H1 (cell line): ENCODE data around the gene IMP3. TPM values are rescaled to one million over a fixed set of nuclear protein-coding genes. Genes with fewer than 3 reads are reported as not detected.

ENCODE experiments used
- CTCF ChIA-PET: fragments of 300-600 bp; sonication (Branson Sonifier 250); formaldehyde crosslinking; loops from one replicate; lab custom pipeline; 2021; ENCODE audit not compliant: partially characterized antibody; lab: Charles Lee
- POLR2A ChIA-PET: fragments of 300-600 bp; sonication (Branson Sonifier 250); formaldehyde crosslinking; loops from one replicate; lab custom pipeline; 2021; ENCODE audit warnings: inconsistent platforms; ENCODE audit not compliant: partially characterized antibody; lab: Charles Lee
- DNase-seq, 2 experiments: peaks; one replicate each; pipeline versions ENCODE4 v3.0.0 to v3.0.0-alpha.2; 2010 to 2022; ENCODE audit warnings: low spot score in 2 of 2, low read depth in 1 of 2, mixed read lengths in 1 of 2
- FAIRE-seq: peaks from 2 replicates; lab custom pipeline; 2011; peaks lifted over from hg19 to GRCh38; lab: Jason Lieb, UNC
- H2AFZ ChIP-seq: 2 replicates; pipeline ENCODE4 v1.8.1; 2012; ENCODE audit warnings: low read length, inconsistent platforms
- H2AK5ac ChIP-seq: 2 replicates; pipeline ENCODE4 v1.6.1; 2013; ENCODE audit warnings: low read depth, low read length
- H2BK120ac ChIP-seq: replicated peaks from 2 replicates; pipeline ENCODE3; 2013; ENCODE audit warnings: low read depth, low read length, inconsistent platforms
- H2BK12ac ChIP-seq: 2 replicates; pipeline ENCODE4 v1.6.1; 2013; ENCODE audit warnings: low read depth, low read length
- H2BK15ac ChIP-seq: 2 replicates; pipeline ENCODE4 v1.6.1; 2013; ENCODE audit warnings: low read length
- H2BK20ac ChIP-seq: 2 replicates; pipeline ENCODE4 v1.6.1; 2013; ENCODE audit warnings: low read length
- H2BK5ac ChIP-seq: 2 replicates; pipeline ENCODE4 v1.6.1; 2013; ENCODE audit warnings: low read depth, low read length
- H3K14ac ChIP-seq: 2 replicates; pipeline ENCODE4 v1.6.1; 2013; ENCODE audit warnings: inconsistent platforms; ENCODE audit not compliant: insufficient read length
- H3K18ac ChIP-seq: 2 replicates; pipeline ENCODE4 v1.6.1; 2013; ENCODE audit warnings: low read length; ENCODE audit errors: extremely low read depth
- H3K23ac ChIP-seq: 2 replicates; pipeline ENCODE4 v1.6.1; 2013; ENCODE audit warnings: inconsistent platforms; ENCODE audit not compliant: insufficient read length
- H3K23me2 ChIP-seq: 2 replicates; pipeline ENCODE4 v1.6.1; 2013; ENCODE audit warnings: low read depth, low read length
- H3K27ac ChIP-seq: 2 replicates; pipeline ENCODE4 v1.6.1; 2011; ENCODE audit warnings: low read depth, low read length, inconsistent platforms
- H3K27me3 ChIP-seq, 4 experiments: replicated peaks in 1 of 4; 1 replicate in 1 of 4; 2 replicates in 3 of 4; pipeline versions ENCODE4 v1.6.1 to v1.8.1; 2011 to 2013; ENCODE audit warnings: low read length in 3 of 4, mild to moderate bottlenecking in 3 of 4, inconsistent platforms in 2 of 4, mixed read lengths in 2 of 4, moderate library complexity in 1 of 4; ENCODE audit not compliant: control insufficient read depth in 3 of 4, insufficient read depth in 3 of 4; ENCODE audit errors: extremely low read depth in 1 of 4
- H3K36me3 ChIP-seq, 4 experiments: 2 replicates each; pipeline versions ENCODE4 v1.6.1 to v1.8.1; 2011 to 2013; ENCODE audit warnings: mild to moderate bottlenecking in 4 of 4, low read length in 3 of 4, moderate library complexity in 2 of 4, control low read depth in 1 of 4, inconsistent platforms in 1 of 4; ENCODE audit not compliant: insufficient read depth in 4 of 4, control insufficient read depth in 2 of 4
- H3K4ac ChIP-seq: replicated peaks from 2 replicates; pipeline ENCODE3; 2013; ENCODE audit warnings: low read length, low read depth, mixed read lengths, inconsistent platforms; ENCODE audit not compliant: insufficient read length
- H3K4me1 ChIP-seq, 4 experiments: replicated peaks in 1 of 4; 1 replicate in 1 of 4; 2 replicates in 3 of 4; pipeline versions ENCODE4 v1.6.1 to v1.8.1; 2011 to 2013; ENCODE audit warnings: low read length in 3 of 4, inconsistent platforms in 2 of 4, mixed read lengths in 1 of 4; ENCODE audit not compliant: insufficient read depth in 4 of 4, control insufficient read depth in 3 of 4
- H3K4me2 ChIP-seq, 2 experiments: 2 replicates each; pipeline versions ENCODE4 v1.6.1 to v1.8.1; 2011 to 2013; ENCODE audit warnings: low read depth in 2 of 2, low read length in 2 of 2, control low read depth in 1 of 2, inconsistent platforms in 1 of 2, mild to moderate bottlenecking in 1 of 2; ENCODE audit not compliant: insufficient read depth in 1 of 2
- H3K4me3 ChIP-seq, 4 experiments: fragments of 200-600, 300-600 bp in 1 of 4; sonication (generic), shearing (Covaris generic), sonication (Bioruptor Twin) in 1 of 4; 2 replicates each; pipeline versions ENCODE4 v1.5.1 to v1.8.1; 2011 to 2016; ENCODE audit warnings: low read length in 4 of 4, low read depth in 3 of 4, control low read depth in 2 of 4, inconsistent platforms in 2 of 4, mild to moderate bottlenecking in 2 of 4, mixed read lengths in 1 of 4, moderate library complexity in 1 of 4; ENCODE audit not compliant: insufficient read depth in 2 of 4; ENCODE audit errors: extremely low read depth in 1 of 4
- H3K56ac ChIP-seq: replicated peaks from 2 replicates; pipeline ENCODE3; 2013; ENCODE audit warnings: low read depth, mild to moderate bottlenecking, mixed read lengths, low read length, inconsistent platforms; ENCODE audit not compliant: insufficient read length
- H3K79me1 ChIP-seq: 2 replicates; pipeline ENCODE4 v1.6.1; 2013; ENCODE audit warnings: low read depth, low read length, control low read depth
- H3K79me2 ChIP-seq, 2 experiments: 2 replicates each; pipeline versions ENCODE4 v1.6.1 to v1.8.1; 2012 to 2013; ENCODE audit warnings: low read length in 2 of 2, mild to moderate bottlenecking in 2 of 2, inconsistent platforms in 1 of 2; ENCODE audit not compliant: insufficient read depth in 2 of 2, control insufficient read depth in 1 of 2
- H3K9ac ChIP-seq, 4 experiments: replicated peaks in 1 of 4; 1 replicate in 1 of 4; 2 replicates in 3 of 4; pipeline versions ENCODE4 v1.6.1 to v1.8.1; 2011 to 2013; ENCODE audit warnings: low read depth in 3 of 4, low read length in 3 of 4, control low read depth in 2 of 4, mild to moderate bottlenecking in 2 of 4, moderate library complexity in 2 of 4, inconsistent platforms in 1 of 4; ENCODE audit errors: extremely low read depth in 1 of 4
- H3K9me3 ChIP-seq, 2 experiments: 2 replicates each; pipeline versions ENCODE4 v1.6.1 to v1.8.1; 2012 to 2013; ENCODE audit warnings: mild to moderate bottlenecking in 2 of 2, moderate library complexity in 2 of 2, control low read depth in 1 of 2, inconsistent platforms in 1 of 2, low read depth in 1 of 2, low read length in 1 of 2, mixed read lengths in 1 of 2; ENCODE audit not compliant: insufficient read depth in 2 of 2
- H4K20me1 ChIP-seq, 2 experiments: replicated peaks in 1 of 2; 2 replicates each; pipeline versions ENCODE3 to v1.8.1; 2011 to 2013; ENCODE audit warnings: inconsistent platforms in 2 of 2, low read length in 2 of 2, mild to moderate bottlenecking in 1 of 2; ENCODE audit not compliant: insufficient read depth in 2 of 2, control insufficient read depth in 1 of 2
- H4K5ac ChIP-seq: 2 replicates; pipeline ENCODE4 v1.6.1; 2013; ENCODE audit warnings: low read length, low read depth, mixed read lengths, inconsistent platforms; ENCODE audit not compliant: insufficient read length
- H4K8ac ChIP-seq: 2 replicates; pipeline ENCODE4 v1.8.0; 2013; ENCODE audit warnings: mild to moderate bottlenecking, moderate library complexity, low read length, inconsistent platforms; ENCODE audit not compliant: insufficient read depth; ENCODE audit errors: extremely low read depth
- H4K91ac ChIP-seq: replicated peaks from 2 replicates; pipeline ENCODE3; 2013; ENCODE audit warnings: low read length, mixed read lengths, inconsistent platforms; ENCODE audit not compliant: insufficient read length
- CHD2 ChIP-seq: IDR thresholded peaks from 2 replicates; pipeline ENCODE4 v1.6.1; 2012; ENCODE audit warnings: low read length, improper control_type of control experiment
- KDM1A ChIP-seq: fragments of 200-600, 300-600 bp; sonication (generic); IDR thresholded peaks from 2 replicates; pipeline ENCODE4 v1.7.1; 2016; ENCODE audit warnings: mild to moderate bottlenecking, low read length, borderline replicate concordance
- RBBP5 ChIP-seq: IDR thresholded peaks from 2 replicates; pipeline ENCODE4 v1.7.1; 2012; ENCODE audit warnings: low read depth, mild to moderate bottlenecking, inconsistent platforms, low read length, moderate library complexity, borderline replicate concordance
- SAP30 ChIP-seq: fragments of 300-600 bp; sonication (generic); IDR thresholded peaks from 2 replicates; pipeline ENCODE4 v1.7.1; 2012; ENCODE audit warnings: low read length, moderate library complexity, mild to moderate bottlenecking, inconsistent platforms; ENCODE audit not compliant: insufficient read depth, insufficient replicate concordance
- SIX5 ChIP-seq: IDR thresholded peaks from 2 replicates; pipeline ENCODE4 v1.6.1; 2011; ENCODE audit warnings: mild to moderate bottlenecking, low read depth, low read length
- WGBS, 2 experiments: shearing (Covaris generic) in 1 of 2; methylation state at CpG; one replicate each; pipeline versions ENCODE4 v1.1.6 to v1.1.7; 2013 to 2015; ENCODE audit warnings: low lambda C conversion rate in 2 of 2, mixed read lengths in 2 of 2, inconsistent platforms in 1 of 2, low coverage in 1 of 2, missing lambda C conversion rate in 1 of 2; ENCODE audit not compliant: insufficient replicate concordance in 2 of 2, insufficient coverage in 1 of 2, insufficient read length in 1 of 2; ENCODE audit errors: extremely low coverage in 1 of 2, missing lambda C conversion rate in 1 of 2; 5-methylcytosine and 5-hydroxymethylcytosine counted together
- long read RNA-seq, 2 experiments: library from RNA in 1 of 2; library from capped mRNA in 1 of 2; stranded (forward); transcript quantifications; one replicate each; pipeline ENCODE4 v2.0.0, GENCODE V29; 2021; ENCODE audit warnings: inconsistent platforms in 1 of 2
- polyA minus RNA-seq, 3 experiments: library from RNA; depleted of rRNA, polyadenylated mRNA; stranded (reverse); fragments of >200 nt; gene quantifications; 1 replicate in 2 of 3; 2 replicates in 1 of 3; pipeline ENCODE4 v1.2.3, GENCODE V29; 2011
- polyA plus RNA-seq, 7 experiments: library from polyadenylated mRNA; depleted of rRNA in 3 of 7; stranded (reverse) in 5 of 7; unstranded in 2 of 7; fragments of >200 nt in 5 of 7; fragments of 200-250 nt in 2 of 7; gene quantifications; 1 replicate in 5 of 7; 2 replicates in 1 of 7; 4 replicates in 1 of 7; pipeline versions ENCODE4 v1.2.1 to v1.2.3, GENCODE V29; 2011 to 2013; ENCODE audit warnings: missing spikeins in 2 of 7, mixed read lengths in 2 of 7
- total RNA-seq: library from RNA; stranded (reverse); fragmentation: NEBNext Ultra II Directional; extraction: Animal tissue kit (Norgen Biotek cat#: 25700); gene quantifications from 2 replicates; pipeline ENCODE4 v1.2.1, GENCODE V29; 2021
- TF ChIP-seq, protein P1 (sequence below): IDR thresholded peaks from 2 replicates; pipeline ENCODE4 v1.6.1; 2011; ENCODE audit warnings: low read depth, mild to moderate bottlenecking, low read length; ENCODE audit not compliant: insufficient read depth

IMP3 gene, protein sequence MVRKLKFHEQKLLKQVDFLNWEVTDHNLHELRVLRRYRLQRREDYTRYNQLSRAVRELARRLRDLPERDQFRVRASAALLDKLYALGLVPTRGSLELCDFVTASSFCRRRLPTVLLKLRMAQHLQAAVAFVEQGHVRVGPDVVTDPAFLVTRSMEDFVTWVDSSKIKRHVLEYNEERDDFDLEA
- total RNA-seq: 114 and 122 TPM in 2 replicates
- 273 and 278 TPM in 2 replicates for polyA plus RNA-seq (2011; rRNA removed)
- 193 TPM for polyA plus RNA-seq (2011; cell fraction: cytosol; rRNA removed)
- 91.6 TPM for polyA plus RNA-seq (2011; cell fraction: nucleus; rRNA removed)
- 105 to 122 TPM (median 110 TPM) in 4 replicates for polyA plus RNA-seq (2012, experiment 1 of 2)
- 139 TPM for polyA plus RNA-seq (2012, experiment 2 of 2)
- 117 TPM for polyA plus RNA-seq (2013, experiment 1 of 2)
- polyA plus RNA-seq (2013, experiment 2 of 2): 117 TPM
- polyA minus RNA-seq (2011; rRNA and poly(A)+ RNA removed): 22.0 and 25.5 TPM in 2 replicates
- polyA minus RNA-seq (2011; cell fraction: cytosol; rRNA and poly(A)+ RNA removed): 48.7 TPM
- polyA minus RNA-seq (2011; cell fraction: nucleus; rRNA and poly(A)+ RNA removed): 73.3 TPM
- long read RNA-seq, experiment 1, transcript IMP3-202 (1 exons, 1,237 nt): major isoform, 170 of 170 reads
- long read RNA-seq, experiment 1, partial matches to known transcripts: 0 of 170 reads
- long read RNA-seq, experiment 1, other reads (novel, unspliced or antisense): 0 of 170 reads
- long read RNA-seq, experiment 2, partial matches to known transcripts: 0 of 4 reads
- long read RNA-seq, experiment 2, other reads (novel, unspliced or antisense): 1 of 4 reads

- FAIRE-seq: no peak
- TF ChIP-seq RBBP5 (peak; percentile 83), SAP30 (no peak), KDM1A (no peak), SIX5 (no peak), CHD2 (peak; percentile 99)
- TF ChIP-seq, protein P1, sequence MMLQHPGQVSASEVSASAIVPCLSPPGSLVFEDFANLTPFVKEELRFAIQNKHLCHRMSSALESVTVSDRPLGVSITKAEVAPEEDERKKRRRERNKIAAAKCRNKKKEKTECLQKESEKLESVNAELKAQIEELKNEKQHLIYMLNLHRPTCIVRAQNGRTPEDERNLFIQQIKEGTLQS: no peak
Measured at GRCh38 chr15:75639709-75640482, at the start of gene IMP3. Gene IMP3 (minus strand): TSS chr15:75640224. CDS start chr15:75640168, 56 bp downstream.

More at GRCh38 chr15:75639709-75640482, at the start of gene IMP3:
- CTCF ChIA-PET: interaction anchor here (1.0 to 5.4 kb wide), 8 partner anchors 10 to 186 kb away, joined by 3 to 28 read pairs (median 4); partner anchors contain the start of gene SNUPN
- Histone ChIP-seq H3K27ac (peak within 1 kb of the TSS; percentile 94), H4K91ac (peak within 1 kb of the TSS; percentile 98), H3K4me1 (peaks cover 0 to 8% (median 6%) of the 10 kb centered on the region in 4 experiments; a peak in 5 of 7 replicates), H2BK20ac (no peak within 1 kb of the TSS), H3K14ac (no peak within 1 kb of the TSS), H4K20me1 (peaks cover 10 to 19% of the 10 kb centered on the region in 2 experiments), H3K4me2 (peak within 1 kb of the TSS; percentile 85 to 98), H3K56ac (peak within 1 kb of the TSS; percentile 96), H3K36me3 (0 out of 8 replicates have a peak, but pooled peaks cover 0 to 4% (median 0%) of the 10 kb centered on the region in 4 experiments), H3K9me3 (no peaks in the 10 kb centered on the region), H4K8ac (peak within 1 kb of the TSS; percentile 99; the same call in 1 of the 2 replicates), H2BK15ac (peak within 1 kb of the TSS; percentile 99; the same call in 1 of the 2 replicates), H2BK12ac (peak within 1 kb of the TSS; percentile 100), H3K27me3 (no peaks in the 10 kb centered on the region), H2AK5ac (peak within 1 kb of the TSS; percentile 96), H4K5ac (peak within 1 kb of the TSS; percentile 89), H3K9ac (peak within 1 kb of the TSS; percentile 97 to 100 (median 99)), H2BK120ac (peak within 1 kb of the TSS; percentile 67), H3K4me3 (peak within 1 kb of the TSS; percentile 82 to 99 (median 94)), H3K23ac (no peak within 1 kb of the TSS), H3K18ac (peak within 1 kb of the TSS; percentile 99), H2AFZ (no peak within 1 kb of the TSS), H3K4ac (peak within 1 kb of the TSS; percentile 98), H3K79me2 (peaks cover 10 to 34% of the 10 kb centered on the region in 2 experiments), H3K23me2 (peaks cover 9% of the 10 kb centered on the region), H2BK5ac (peak within 1 kb of the TSS; percentile 100), H3K79me1 (peaks cover 13% of the 10 kb centered on the region)
- WGBS, 2 experiments: 2% methylated on average over 72 of the region's 83 CpGs; no CpG with 5 or more reads in 1 of the 2 experiments
- POLR2A ChIA-PET: interaction anchor here (0.6 to 8.2 kb wide), 24 partner anchors 8 to 270 kb away, joined by 3 to 73 read pairs (median 5); partner anchors contain the start of genes CSPG4, SIN3A, SNUPN and SNX33
- DNase-seq: peak; percentile 89 to 92
